CD14-positive monocyte (primary cell): ENCODE data around the gene P3H3. TPM values are rescaled to one million over a fixed set of nuclear protein-coding genes. Genes with fewer than 3 reads are reported as not detected.

Experiments used
- DNase-seq, 3 donors: peaks; one replicate each; pipeline ENCODE4 v3.0.0-alpha.2; 2011 to 2022
- H2AFZ ChIP-seq: 2 replicates; pipeline ENCODE4 v1.6.0; 2012; ENCODE audit warnings: mild to moderate bottlenecking, low read depth, low read length, inconsistent platforms; ENCODE audit not compliant: insufficient read depth, poor library complexity, severe bottlenecking
- H3K27ac ChIP-seq, 2 donors: 1 replicate in 1 of 2; 2 replicates in 1 of 2; pipeline ENCODE4 v1.5.1; 2012 to 2013; ENCODE audit warnings: low read length in 2 of 2, control low read depth in 1 of 2, inconsistent platforms in 1 of 2, low read depth in 1 of 2, mild to moderate bottlenecking in 1 of 2
- H3K27me3 ChIP-seq, 2 donors: one replicate each; pipeline versions ENCODE4 v1.6.0 to v1.6.1; 2011 to 2013; ENCODE audit warnings: low read length in 2 of 2; ENCODE audit not compliant: control insufficient read depth in 2 of 2, insufficient read depth in 2 of 2
- H3K36me3 ChIP-seq, 2 donors: replicated peaks in 1 of 2; 1 replicate in 1 of 2; 2 replicates in 1 of 2; pipeline versions ENCODE4 v1.5.1 to v1.6.1; 2012 to 2013; ENCODE audit warnings: low read length in 2 of 2, control low read depth in 1 of 2, inconsistent platforms in 1 of 2, mild to moderate bottlenecking in 1 of 2; ENCODE audit not compliant: insufficient read depth in 2 of 2, control insufficient read depth in 1 of 2
- H3K4me1 ChIP-seq, 2 donors: 1 replicate in 1 of 2; 2 replicates in 1 of 2; pipeline versions ENCODE4 v1.5.1 to v1.6.1; 2012 to 2013; ENCODE audit warnings: low read length in 2 of 2, control low read depth in 1 of 2, inconsistent platforms in 1 of 2, mild to moderate bottlenecking in 1 of 2, moderate library complexity in 1 of 2; ENCODE audit not compliant: insufficient read depth in 2 of 2, control insufficient read depth in 1 of 2
- H3K4me2 ChIP-seq: replicated peaks from 2 replicates; pipeline ENCODE3; 2012; ENCODE audit warnings: low read length, moderate library complexity, mild to moderate bottlenecking; ENCODE audit not compliant: poor library complexity, severe bottlenecking; ENCODE audit errors: extremely low read depth
- H3K4me3 ChIP-seq, 3 experiments: fragments of 200-600 bp in 1 of 3; sonication (generic) in 1 of 3; replicated peaks in 1 of 3; 1 replicate in 2 of 3; 2 replicates in 1 of 3; pipeline ENCODE4 v1.5.1; 2011 to 2013; ENCODE audit warnings: low read length in 3 of 3, mild to moderate bottlenecking in 3 of 3, control low read depth in 2 of 3, low read depth in 2 of 3, inconsistent platforms in 1 of 3, moderate library complexity in 1 of 3
- H3K79me2 ChIP-seq: 2 replicates; pipeline ENCODE4 v1.6.0; 2012; ENCODE audit warnings: mild to moderate bottlenecking, control low read depth, inconsistent platforms, low read length, moderate library complexity; ENCODE audit not compliant: insufficient read depth
- H3K9ac ChIP-seq: 2 replicates; pipeline ENCODE4 v1.6.0; 2017; ENCODE audit warnings: low read length, mild to moderate bottlenecking; ENCODE audit not compliant: insufficient read depth, poor library complexity, severe bottlenecking
- H3K9me3 ChIP-seq, 2 donors: replicated peaks in 1 of 2; 1 replicate in 1 of 2; 2 replicates in 1 of 2; pipeline versions ENCODE4 v1.5.1 to v1.6.1; 2012 to 2013; ENCODE audit warnings: low read length in 2 of 2, control low read depth in 1 of 2; ENCODE audit not compliant: control insufficient read depth in 1 of 2, insufficient read depth in 1 of 2
- H4K20me1 ChIP-seq: 2 replicates; pipeline ENCODE4 v1.6.0; 2012; ENCODE audit warnings: mild to moderate bottlenecking, low read length, control low read depth, moderate library complexity; ENCODE audit not compliant: insufficient read depth
- H3K27ac Mint-ChIP-seq, 7 donors: one replicate each; pipeline ENCODE4 v1.8.0; 2020; ENCODE audit warnings: mild to moderate bottlenecking in 7 of 7, mixed read lengths in 7 of 7, moderate library complexity in 6 of 7, inconsistent platforms in 2 of 7
- H3K27me3 Mint-ChIP-seq, 3 donors: one replicate each; pipeline ENCODE4 v1.8.0; 2021 to 2022; ENCODE audit warnings: low read depth in 3 of 3, mild to moderate bottlenecking in 3 of 3, mixed read lengths in 3 of 3, moderate library complexity in 3 of 3, inconsistent platforms in 1 of 3
- H3K36me3 Mint-ChIP-seq, 2 donors: one replicate each; pipeline ENCODE4 v1.8.0; 2020; ENCODE audit warnings: mixed read lengths in 2 of 2, inconsistent platforms in 1 of 2, mild to moderate bottlenecking in 1 of 2
- H3K4me1 Mint-ChIP-seq: one replicate; pipeline ENCODE4 v1.8.0; 2020; ENCODE audit warnings: mild to moderate bottlenecking, mixed read lengths
- H3K4me3 Mint-ChIP-seq, 2 donors: one replicate each; pipeline ENCODE4 v1.8.0; 2020; ENCODE audit warnings: mild to moderate bottlenecking in 2 of 2, mixed read lengths in 2 of 2, moderate library complexity in 1 of 2
- H3K9me3 Mint-ChIP-seq, 7 donors: one replicate each; pipeline ENCODE4 v1.8.0; 2020 to 2022; ENCODE audit warnings: mixed read lengths in 7 of 7, mild to moderate bottlenecking in 6 of 7, moderate library complexity in 6 of 7, inconsistent platforms in 2 of 7
- CTCF ChIP-seq: fragments of 200-600 bp; IDR thresholded peaks from one replicate; pipeline ENCODE4 v1.8.0; 2022; ENCODE audit warnings: antibody characterized with exemption, mild to moderate bottlenecking
- WGBS: methylation state at CpG from one replicate; pipeline ENCODE4 v1.1.5; 2013; ENCODE audit warnings: missing lambda C conversion rate; ENCODE audit not compliant: insufficient coverage; 5-methylcytosine and 5-hydroxymethylcytosine counted together
- intact Hi-C, 2 donors: fragments of 100-400 bp; cut with micrococcal nuclease; formaldehyde crosslinking; loops; one replicate each; pipeline versions ENCODE4 v1.15.0 to v1.15.1; 2023
- polyA plus RNA-seq, 3 donors: library from polyadenylated mRNA; depleted of rRNA in 1 of 3; unstranded in 2 of 3; stranded (reverse) in 1 of 3; fragments of 300-500 nt in 2 of 3; fragments of >200 nt in 1 of 3; fragmentation: Illumina TruSeq in 2 of 3; gene quantifications; 1 replicate in 2 of 3; 2 replicates in 1 of 3; pipeline ENCODE4 v1.2.3, GENCODE V29; 2012 to 2021

Gene P3H3
- polyA plus RNA-seq, 3 donors, result 0.56 TPM; not detected in 2

- Histone ChIP-seq H3K4me2 (peak within 1 kb of the TSS; percentile 88), H3K9me3 (no peaks in the 10 kb centered on the region), H3K27me3 (peaks cover 0 to 16% of the 10 kb centered on the region in 2 donors), H3K36me3 (peaks cover 31 to 35% of the 10 kb centered on the region in 2 donors), H3K4me1 (peaks cover 20 to 37% of the 10 kb centered on the region in 2 donors), H3K79me2 (peaks cover 5% of the 10 kb centered on the region), H3K27ac (peak within 1 kb of the TSS; percentile 50 to 63), H3K4me3 (peak within 1 kb of the TSS; percentile 52 to 80 (median 61)), H3K9ac (peak within 1 kb of the TSS; percentile 57), H4K20me1 (peaks cover 43% of the 10 kb centered on the region), H2AFZ (peak within 1 kb of the TSS; percentile 74)
- WGBS, result 0% methylated on average over 15 of the region's 28 CpGs
- Mint-ChIP-seq H3K27ac (peak within 1 kb of the TSS; percentile 62 to 91 (median 89)), H3K4me3 (peak within 1 kb of the TSS; percentile 82 to 93), H3K36me3 (peaks cover 44 to 52% of the 10 kb centered on the region in 2 donors), H3K9me3 (peaks cover 0 to 2% (median 0%) of the 10 kb centered on the region in 7 donors), H3K27me3 (peaks cover 15 to 28% (median 17%) of the 10 kb centered on the region in 3 donors), H3K4me1 (peaks cover 36% of the 10 kb centered on the region)
- no peak for TF ChIP-seq CTCF
- DNase-seq, result peak in 1 of 3 donors; percentile 28
- intact Hi-C loops, result loop anchor here in 1 of 2 donors (2.0 to 5.0 kb wide), 2 partner anchors 67 to 205 kb away; no protein-coding TSS in a partner anchor
Measured at GRCh38 chr12:6821591-6822425, 6.4 kb upstream of the P3H3 start, which contains the start of gene GPR162. TSS of gene GPR162 (plus strand) at chr12:6821821. CDS start at chr12:6823899, 2,078 bp downstream.

DNA sequence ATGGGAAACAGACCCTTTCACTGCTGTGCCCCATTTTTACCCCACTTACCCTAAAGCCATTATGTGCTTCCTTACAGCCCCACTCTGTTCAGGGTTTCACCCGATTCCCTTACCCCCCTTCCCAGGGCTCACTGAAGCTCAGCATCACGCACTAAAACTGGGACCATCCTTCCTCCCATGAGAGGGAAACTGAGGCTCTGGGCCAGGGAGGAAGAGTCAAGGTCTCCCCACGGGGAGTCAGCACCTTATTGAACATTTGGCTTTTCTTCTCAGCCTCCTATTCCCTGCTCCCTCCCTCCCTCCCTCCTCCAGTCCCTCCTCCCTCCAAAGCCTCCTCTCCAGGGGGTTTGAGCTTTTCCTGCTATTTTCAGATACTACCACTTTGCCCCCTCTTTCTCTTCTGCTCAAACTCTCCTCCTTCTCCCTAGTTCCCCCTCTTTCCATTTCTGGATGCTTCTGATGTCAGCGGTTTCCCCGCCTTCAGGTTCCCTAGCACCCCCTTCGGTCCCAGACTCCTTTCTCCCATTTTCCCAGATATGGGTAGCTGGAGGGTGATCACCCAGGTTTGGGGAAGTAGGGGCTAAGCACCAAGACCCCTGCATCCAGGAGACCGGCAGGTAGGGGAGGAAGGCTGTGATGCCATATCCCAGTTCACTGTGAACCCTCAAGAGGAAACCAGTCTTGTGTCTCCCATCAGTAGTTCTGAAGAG lies 5.6 kb upstream of the P3H3 start:
- no peak overlapping the region for H2AFZ ChIP-seq
- H3K4me2 ChIP-seq, result peak overlapping the region; percentile 88
- peak overlapping the region in 2 of 3 experiments; percentile 61 to 80 for H3K4me3 ChIP-seq
- Mint-ChIP-seq H3K36me3 (peaks cover 46 to 48% of the 10 kb centered on the region in 2 donors), H3K9me3 (peaks cover under 1 to 4% (median 2%) of the 10 kb centered on the region in 7 donors), H3K4me3 (peak overlapping the region; percentile 82 to 93), H3K4me1 (peaks cover 41% of the 10 kb centered on the region), H3K27me3 (peaks cover 23 to 36% (median 25%) of the 10 kb centered on the region in 3 donors), H3K27ac (peak overlapping the region in 2 of 7 donors; percentile 50 to 79)
- no peak for DNase-seq
- H3K27ac ChIP-seq, result no peak overlapping the region
- 100% methylated on average over 1 of the region's 7 CpGs for WGBS
- peaks cover 23 to 27% of the 10 kb centered on the region in 2 donors for H3K36me3 ChIP-seq
- H3K79me2 ChIP-seq, result peaks cover 5% of the 10 kb centered on the region
- intact Hi-C loops, result loop anchor here in 1 of 2 donors (2.0 to 5.0 kb wide), 2 partner anchors 68 to 205 kb away; no protein-coding TSS in a partner anchor
- TF ChIP-seq CTCF, result no peak
- peaks cover 46% of the 10 kb centered on the region for H4K20me1 ChIP-seq
- no peak overlapping the region for H3K9ac ChIP-seq
- H3K4me1 ChIP-seq, result peaks cover 24 to 43% of the 10 kb centered on the region in 2 donors
- H3K9me3 ChIP-seq, result no peaks in the 10 kb centered on the region
- peaks cover 0 to 24% of the 10 kb centered on the region in 2 donors for H3K27me3 ChIP-seq
